T-cell (primary cell): ENCODE measurements around the gene TFB1M. TPM values are rescaled to one million over a fixed set of nuclear protein-coding genes. Genes with fewer than 3 reads are reported as not detected.

Source experiments
- ATAC-seq, 4 experiments: fragments of 200-7000 bp in 3 of 4; fragments of 150-1000 bp in 1 of 4; cut with Tn5 transposase; replicated peaks in 1 of 4; 1 replicate in 3 of 4; 2 replicates in 1 of 4; pipeline ENCODE4 v1.10.0; 2021; ENCODE audit warnings: moderate library complexity in 3 of 4, mild to moderate bottlenecking in 2 of 4, moderate number of reproducible peaks in 1 of 4
- CTCF ChIA-PET, 2 donors: fragments of 300-600 bp; sonication (Branson Sonifier 250); formaldehyde crosslinking; loops; one replicate each; lab custom pipeline; 2022; ENCODE audit warnings: antibody characterized with exemption in 2 of 2; lab: Charles Lee
- POLR2A ChIA-PET, 2 donors: fragments of 300-600 bp; sonication (Branson Sonifier 250); formaldehyde crosslinking; loops; one replicate each; lab custom pipeline; 2022; ENCODE audit warnings: antibody characterized with exemption in 2 of 2; lab: Charles Lee
- DNase-seq, 35 experiments: peaks; one replicate each; pipeline versions ENCODE4 v3.0.0 to v3.0.0-alpha.2; 2013 to 2023
- H3K27ac ChIP-seq: one replicate; pipeline ENCODE4 v1.5.1; 2013; ENCODE audit warnings: low read length
- H3K27me3 ChIP-seq, 2 experiments: replicated peaks in 1 of 2; 1 replicate in 1 of 2; 2 replicates in 1 of 2; pipeline versions ENCODE4 v1.6.1 to v1.7.0; 2013; ENCODE audit warnings: low read length in 1 of 2, mixed read lengths in 1 of 2; ENCODE audit not compliant: control insufficient read depth in 2 of 2, insufficient read depth in 2 of 2; ENCODE audit errors: extremely low read depth in 1 of 2
- H3K36me3 ChIP-seq, 2 donors: 1 replicate in 1 of 2; 2 replicates in 1 of 2; pipeline versions ENCODE4 v1.6.1 to v1.7.0; 2013; ENCODE audit warnings: low read length in 1 of 2; ENCODE audit not compliant: control insufficient read depth in 2 of 2, insufficient read depth in 1 of 2; ENCODE audit errors: extremely low read depth in 1 of 2
- H3K4me1 ChIP-seq, 2 experiments: 1 replicate in 1 of 2; 2 replicates in 1 of 2; pipeline versions ENCODE4 v1.6.1 to v1.7.0; 2013; ENCODE audit warnings: low read length in 2 of 2, mixed read lengths in 1 of 2; ENCODE audit not compliant: insufficient read depth in 2 of 2, control insufficient read depth in 1 of 2; ENCODE audit errors: extremely low read depth in 1 of 2
- H3K4me3 ChIP-seq, 2 donors: 1 replicate in 1 of 2; 2 replicates in 1 of 2; pipeline versions ENCODE4 v1.5.1 to v1.7.0; 2013; ENCODE audit warnings: mild to moderate bottlenecking in 2 of 2, low read length in 1 of 2, moderate library complexity in 1 of 2; ENCODE audit not compliant: control insufficient read depth in 1 of 2; ENCODE audit errors: extremely low read depth in 1 of 2
- H3K9me3 ChIP-seq: 2 replicates; pipeline ENCODE4 v1.7.0; 2013
- H3K27ac Mint-ChIP-seq, 2 donors: one replicate each; pipeline ENCODE4 v1.8.0; 2020 to 2021; ENCODE audit warnings: mild to moderate bottlenecking in 2 of 2, mixed read lengths in 2 of 2
- H3K27me3 Mint-ChIP-seq, 2 donors: one replicate each; pipeline ENCODE4 v1.8.0; 2021 to 2022; ENCODE audit warnings: mixed read lengths in 2 of 2
- H3K36me3 Mint-ChIP-seq: one replicate; pipeline ENCODE4 v1.8.0; 2021; ENCODE audit warnings: mixed read lengths
- H3K4me1 Mint-ChIP-seq, 3 donors: one replicate each; pipeline ENCODE4 v1.8.0; 2020 to 2022; ENCODE audit warnings: mixed read lengths in 3 of 3, mild to moderate bottlenecking in 1 of 3
- H3K4me3 Mint-ChIP-seq, 3 donors: one replicate each; pipeline ENCODE4 v1.8.0; 2020 to 2022; ENCODE audit warnings: mild to moderate bottlenecking in 3 of 3, mixed read lengths in 3 of 3, moderate library complexity in 3 of 3
- H3K9me3 Mint-ChIP-seq, 3 donors: one replicate each; pipeline ENCODE4 v1.8.0; 2020 to 2022; ENCODE audit warnings: mixed read lengths in 3 of 3
- WGBS: methylation state at CpG from one replicate; pipeline ENCODE4 v1.1.5; 2013; ENCODE audit warnings: missing lambda C conversion rate; ENCODE audit not compliant: insufficient coverage; 5-methylcytosine and 5-hydroxymethylcytosine counted together
- total RNA-seq, 35 experiments: library from RNA in 6 of 35; stranded (reverse) in 6 of 35; fragments of 120-200 nt in 1 of 35; gene quantifications; one replicate each; pipeline versions ENCODE4 v1.2.1 to v1.2.4 and lab custom pipeline; 2013 to 2026

The TFB1M gene
- total RNA-seq, 5 donors from 2014 or later (not counting 1 experiment from before 2014, with no cell fraction given) = 19.9 to 31.1 (median 26.8) TPM

GRCh38 chr6:155319902-155320301 is 5.6 kb upstream of the TFB1M start:
- POLR2A ChIA-PET = interaction anchor here (0.6 kb wide), 2 partner anchors 9 to 13 kb away, joined by 3 read pairs; no protein-coding TSS in a partner anchor
- Mint-ChIP-seq H3K4me1 (peaks cover 6 to 12% (median 9%) of the 10 kb centered on the region in 3 donors), H3K27me3 (no peaks in the 10 kb centered on the region), H3K36me3 (no peaks in the 10 kb centered on the region), H3K4me3 (no peak overlapping the region), H3K9me3 (no peaks in the 10 kb centered on the region), H3K27ac (no peak overlapping the region)
- peaks cover 0 to 7% of the 10 kb centered on the region in 2 experiments for H3K4me1 ChIP-seq
- no peaks in the 10 kb centered on the region for H3K36me3 ChIP-seq
- no peaks in the 10 kb centered on the region for H3K27me3 ChIP-seq
- no peaks in the 10 kb centered on the region for H3K9me3 ChIP-seq
- no peak overlapping the region for H3K27ac ChIP-seq
- no peak for ATAC-seq
- no peak for DNase-seq
- CTCF ChIA-PET = interaction anchor here in 1 of 2 donors (0.6 to 0.7 kb wide), 3 partner anchors 10 to 668 kb away, joined by 3 to 10 read pairs (median 3); no protein-coding TSS in a partner anchor
- no peak overlapping the region for H3K4me3 ChIP-seq
- WGBS = 78% methylated on average over 4 of the region's 4 CpGs

DNA sequence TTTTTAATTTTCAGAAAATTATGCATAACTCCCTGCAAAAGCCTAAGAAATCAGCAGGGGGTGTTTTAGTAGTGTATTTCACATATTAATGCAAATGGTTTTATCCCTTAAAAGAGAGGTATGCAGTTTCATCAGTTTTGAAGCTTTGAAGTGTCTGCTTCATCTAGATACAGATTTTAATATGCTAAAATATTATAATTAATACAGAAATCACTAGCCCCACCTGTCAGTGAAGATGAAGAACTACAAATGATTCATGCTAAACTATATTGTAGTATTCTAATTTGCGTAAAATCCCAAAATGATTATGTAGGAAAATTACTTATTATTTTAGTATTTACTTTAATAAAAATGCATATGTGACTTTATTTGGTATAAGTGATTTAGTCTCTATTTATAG is 2.9 kb upstream of the TFB1M start:
- H3K4me3 ChIP-seq = no peak overlapping the region
- ATAC-seq = no peak
- Mint-ChIP-seq H3K4me1 (peaks cover 23 to 31% (median 28%) of the 10 kb centered on the region in 3 donors), H3K36me3 (no peaks in the 10 kb centered on the region), H3K4me3 (no peak overlapping the region), H3K9me3 (no peaks in the 10 kb centered on the region), H3K27ac (no peak overlapping the region), H3K27me3 (no peaks in the 10 kb centered on the region)
- ChIA-PET CTCF (interaction anchor here (0.6 to 3.7 kb wide), 8 partner anchors 11 to 641 kb away, joined by 3 to 32 read pairs (median 4); no protein-coding TSS in a partner anchor), POLR2A (no interaction called here)
- peak in 1 of 35 experiments; percentile 25 for DNase-seq
- H3K9me3 ChIP-seq = no peaks in the 10 kb centered on the region
- no CpG with 5 or more reads among the region's 1 CpG for WGBS
- peaks cover 0 to 3% of the 10 kb centered on the region in 2 donors for H3K36me3 ChIP-seq
- no peak overlapping the region for H3K27ac ChIP-seq
- no peaks in the 10 kb centered on the region for H3K27me3 ChIP-seq
- peaks cover 0 to 12% of the 10 kb centered on the region in 2 experiments for H3K4me1 ChIP-seq

DNA sequence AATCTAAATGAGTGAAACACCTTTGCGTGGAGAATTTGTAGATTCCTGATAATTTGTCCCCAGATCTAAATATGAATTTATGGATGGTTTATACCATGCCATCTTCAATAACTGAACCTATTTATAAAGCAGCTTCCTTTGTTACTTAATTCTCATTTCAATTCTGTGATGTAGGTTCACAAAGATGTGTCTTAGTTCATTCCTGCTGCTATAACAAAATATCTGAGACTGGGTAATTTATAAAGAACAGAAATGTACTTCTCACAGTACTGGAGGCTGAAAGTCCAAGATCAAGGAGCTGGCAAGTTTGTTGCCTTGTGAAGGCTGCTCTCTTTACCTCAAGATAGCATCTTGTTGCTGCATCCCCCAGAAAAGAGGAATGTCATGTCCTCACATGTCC is 2.1 kb upstream of the TFB1M start:
- ChIA-PET POLR2A (interaction anchor here (0.5 to 0.6 kb wide), 3 partner anchors 16 to 206 kb away, joined by 3 to 5 read pairs (median 5); no protein-coding TSS in a partner anchor), CTCF (interaction anchor here (0.6 to 3.7 kb wide), 13 partner anchors 12 to 1694 kb away, joined by 3 to 32 read pairs (median 4); no protein-coding TSS in a partner anchor)
- DNase-seq = no peak
- Mint-ChIP-seq H3K27ac (no peak overlapping the region), H3K27me3 (no peaks in the 10 kb centered on the region), H3K4me1 (peaks cover 23 to 38% (median 35%) of the 10 kb centered on the region in 3 donors), H3K9me3 (no peaks in the 10 kb centered on the region), H3K36me3 (peaks cover 2% of the 10 kb centered on the region), H3K4me3 (peak overlapping the region in 1 of 3 donors; percentile 4)
- Histone ChIP-seq H3K27ac (no peak overlapping the region), H3K4me3 (no peak overlapping the region), H3K36me3 (peaks cover 0 to 3% of the 10 kb centered on the region in 2 donors), H3K27me3 (no peaks in the 10 kb centered on the region), H3K4me1 (peaks cover 0 to 12% of the 10 kb centered on the region in 2 experiments), H3K9me3 (no peaks in the 10 kb centered on the region)
- no CpG with 5 or more reads among the region's 1 CpG for WGBS
- ATAC-seq = no peak

DNA sequence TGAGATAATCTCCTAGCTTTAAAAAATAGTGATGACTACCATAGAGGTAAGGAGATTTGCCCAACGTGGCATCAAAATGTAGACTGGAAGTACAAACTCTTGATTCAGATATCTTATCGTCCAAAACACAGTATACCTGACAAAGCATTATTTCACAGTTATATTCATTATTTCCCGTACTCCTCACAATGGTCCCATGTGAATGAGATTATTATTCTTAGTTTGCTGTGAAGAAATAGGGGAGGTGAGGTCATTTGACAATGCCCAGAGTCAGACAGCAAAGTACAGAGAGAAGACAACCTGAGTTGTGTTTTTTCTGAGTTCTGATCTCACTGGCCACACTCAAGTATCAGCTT is 1.2 kb upstream of the TFB1M start:
- no CpG with 5 or more reads among the region's 3 CpGs for WGBS
- Mint-ChIP-seq H3K36me3 (peaks cover 3% of the 10 kb centered on the region), H3K27me3 (no peaks in the 10 kb centered on the region), H3K27ac (peak overlapping the region; percentile 91 to 96), H3K4me1 (peaks cover 23 to 43% (median 41%) of the 10 kb centered on the region in 3 donors), H3K9me3 (no peaks in the 10 kb centered on the region), H3K4me3 (peak overlapping the region; percentile 95 to 98 (median 95))
- DNase-seq = no peak
- ATAC-seq = no peak
- POLR2A ChIA-PET = interaction anchor here in 1 of 2 donors (0.8 kb wide), 1 partner anchor 14 kb away, joined by 6 read pairs; no protein-coding TSS in a partner anchor
- Histone ChIP-seq H3K27ac (peak overlapping the region; percentile 78), H3K27me3 (no peaks in the 10 kb centered on the region), H3K4me3 (peak overlapping the region in 1 of 2 donors; percentile 75), H3K9me3 (no peaks in the 10 kb centered on the region), H3K4me1 (peaks cover 0 to 12% of the 10 kb centered on the region in 2 experiments), H3K36me3 (peaks cover 0 to 7% of the 10 kb centered on the region in 2 donors)
- CTCF ChIA-PET = interaction anchor here (0.6 to 3.7 kb wide), 17 partner anchors 8 to 1907 kb away, joined by 3 to 32 read pairs (median 3); no protein-coding TSS in a partner anchor

- peak overlapping the region; percentile 91 to 96 for H3K27ac Mint-ChIP-seq
- POLR2A ChIA-PET = interaction anchor here (0.6 to 0.8 kb wide), 4 partner anchors 15 to 401 kb away, joined by 4 to 7 read pairs (median 6); no protein-coding TSS in a partner anchor
- peaks cover 8% of the 10 kb centered on the region for H3K36me3 Mint-ChIP-seq
- no peaks in the 10 kb centered on the region for H3K9me3 Mint-ChIP-seq
- Histone ChIP-seq H3K4me1 (peaks cover 0 to 12% of the 10 kb centered on the region in 2 experiments), H3K27me3 (no peaks in the 10 kb centered on the region), H3K9me3 (no peaks in the 10 kb centered on the region), H3K27ac (peak overlapping the region; percentile 78), H3K4me3 (peak overlapping the region; percentile 75 to 91), H3K36me3 (peaks cover 0 to 12% of the 10 kb centered on the region in 2 donors)
- peak; percentile 8 to 31 (median 21) for ATAC-seq
- CTCF ChIA-PET = interaction anchor here (0.6 to 3.7 kb wide), 15 partner anchors 8 to 1908 kb away, joined by 3 to 32 read pairs (median 3); no protein-coding TSS in a partner anchor
- 0% methylated on average over 11 of the region's 20 CpGs for WGBS
- peak overlapping the region; percentile 95 to 98 (median 95) for H3K4me3 Mint-ChIP-seq
- H3K4me1 Mint-ChIP-seq = peaks cover 23 to 46% (median 45%) of the 10 kb centered on the region in 3 donors
- H3K27me3 Mint-ChIP-seq = no peaks in the 10 kb centered on the region
- DNase-seq = peak in 19 of 35 experiments; percentile 2 to 48 (median 16)
Measured at GRCh38 chr6:155314773-155315515, 660 bp upstream of the TFB1M start.

DNA sequence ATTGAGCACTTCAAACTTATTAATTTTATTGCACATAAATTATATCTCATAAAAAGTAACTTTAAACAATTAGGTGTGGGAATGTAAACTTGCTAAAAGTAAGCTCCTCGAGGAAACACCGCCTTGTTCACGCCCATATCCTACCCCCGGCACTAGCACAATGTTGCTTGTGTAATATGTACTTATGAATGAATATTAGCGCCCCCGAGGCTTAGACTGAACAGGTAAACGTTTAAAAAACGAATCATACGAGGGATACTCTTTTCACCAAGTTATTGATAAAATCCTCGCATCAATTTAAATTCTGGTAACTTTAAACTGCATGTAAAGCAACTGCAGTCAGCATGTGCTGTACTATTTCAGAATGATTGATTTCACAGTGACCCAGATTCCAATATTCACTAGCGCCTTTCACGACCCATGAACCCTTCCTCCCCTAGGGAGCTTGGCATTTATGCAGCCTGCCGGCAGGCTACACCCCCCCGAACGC is 637 bp downstream of the TFB1M start:
- peak; percentile 18 to 32 (median 24) for ATAC-seq
- Histone ChIP-seq H3K27ac (peak overlapping the region; percentile 78), H3K9me3 (no peaks in the 10 kb centered on the region), H3K27me3 (no peaks in the 10 kb centered on the region), H3K4me1 (peaks cover 0 to 12% of the 10 kb centered on the region in 2 experiments), H3K36me3 (peaks cover 0 to 12% of the 10 kb centered on the region in 2 donors), H3K4me3 (peak overlapping the region; percentile 75 to 91)
- ChIA-PET POLR2A (interaction anchor here in 1 of 2 donors (0.6 kb wide), 1 partner anchor 9 kb away, joined by 3 read pairs; no protein-coding TSS in a partner anchor), CTCF (no interaction called here)
- 2% methylated on average over 5 of the region's 15 CpGs for WGBS
- peak overlapping the region; percentile 91 to 96 for H3K27ac Mint-ChIP-seq
- H3K36me3 Mint-ChIP-seq = peaks cover 8% of the 10 kb centered on the region
- no peaks in the 10 kb centered on the region for H3K9me3 Mint-ChIP-seq
- no peaks in the 10 kb centered on the region for H3K27me3 Mint-ChIP-seq
- peak overlapping the region; percentile 95 to 98 (median 95) for H3K4me3 Mint-ChIP-seq
- H3K4me1 Mint-ChIP-seq = peaks cover 29 to 52% (median 49%) of the 10 kb centered on the region in 3 donors
- peak in 5 of 35 experiments; percentile 12 to 46 (median 26) for DNase-seq
